Right renal cortex interstitium (tissue), 3 donors: Measurements from ENCODE around the gene THSD4. TPM values are rescaled to one million over a fixed set of nuclear protein-coding genes. Genes with fewer than 3 reads are reported as not detected.
"Not testable (repeated sequence)": the region's sequence is repeated elsewhere in the genome, so short reads cannot be mapped to it uniquely, and the experiment has no call there.

Experiments
- DNase-seq, 3 donors: peaks; one replicate each; pipeline ENCODE4 v3.0.0-alpha.2; 2013; ENCODE audit warnings: low read depth in 3 of 3, low spot score in 2 of 3
- polyA plus RNA-seq, 3 donors: library from polyadenylated mRNA; unstranded; fragments of 120-200 nt; gene quantifications; one replicate each; pipeline ENCODE4 v1.2.1, GENCODE V29; 2013; ENCODE audit not compliant: insufficient read length in 3 of 3

THSD4 gene
- polyA plus RNA-seq, 3 donors = 31.9 to 39.4 (median 33.2) TPM

DNA sequence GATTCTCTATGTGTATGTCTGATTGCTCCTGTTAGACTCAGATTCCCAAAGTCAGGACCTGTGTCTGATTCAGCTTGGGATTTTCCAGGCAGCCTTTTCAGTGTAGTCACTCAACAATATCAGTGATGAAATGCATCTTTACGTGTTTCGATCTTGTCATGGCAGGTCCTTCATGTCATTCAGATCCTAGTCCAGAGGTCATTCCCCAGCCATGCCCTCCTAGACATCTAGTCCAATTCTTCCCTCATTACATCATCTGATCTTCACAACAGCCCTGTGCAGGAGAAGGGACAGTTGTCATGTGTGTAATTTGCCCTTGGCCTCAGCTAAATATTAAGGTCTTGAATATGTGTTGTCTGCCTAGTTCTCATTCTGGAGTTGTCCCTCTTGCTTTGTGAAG lies 541.9 kb downstream of the THSD4 start:
- DNase-seq = no peak

DNA sequence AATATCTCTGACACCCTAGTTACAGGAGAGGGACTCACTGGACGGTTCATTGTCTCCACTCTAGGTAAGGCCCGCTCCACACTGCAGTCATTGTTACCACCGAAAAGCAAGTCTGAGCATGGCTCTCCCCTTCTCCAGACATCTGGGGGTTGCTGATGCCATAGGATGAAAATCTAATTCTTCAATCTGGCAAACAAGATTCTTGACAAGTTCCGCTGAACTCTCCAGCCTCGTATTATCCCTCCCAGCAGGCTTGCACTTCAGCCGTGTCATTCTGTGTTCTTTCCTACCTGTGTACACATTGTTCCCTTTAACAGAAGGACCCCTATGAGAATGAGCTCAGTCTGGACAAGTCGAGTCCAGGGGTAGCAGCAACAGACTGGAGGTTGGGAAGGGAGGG lies 542.8 kb downstream of the THSD4 start:
- no peak for DNase-seq

DNA sequence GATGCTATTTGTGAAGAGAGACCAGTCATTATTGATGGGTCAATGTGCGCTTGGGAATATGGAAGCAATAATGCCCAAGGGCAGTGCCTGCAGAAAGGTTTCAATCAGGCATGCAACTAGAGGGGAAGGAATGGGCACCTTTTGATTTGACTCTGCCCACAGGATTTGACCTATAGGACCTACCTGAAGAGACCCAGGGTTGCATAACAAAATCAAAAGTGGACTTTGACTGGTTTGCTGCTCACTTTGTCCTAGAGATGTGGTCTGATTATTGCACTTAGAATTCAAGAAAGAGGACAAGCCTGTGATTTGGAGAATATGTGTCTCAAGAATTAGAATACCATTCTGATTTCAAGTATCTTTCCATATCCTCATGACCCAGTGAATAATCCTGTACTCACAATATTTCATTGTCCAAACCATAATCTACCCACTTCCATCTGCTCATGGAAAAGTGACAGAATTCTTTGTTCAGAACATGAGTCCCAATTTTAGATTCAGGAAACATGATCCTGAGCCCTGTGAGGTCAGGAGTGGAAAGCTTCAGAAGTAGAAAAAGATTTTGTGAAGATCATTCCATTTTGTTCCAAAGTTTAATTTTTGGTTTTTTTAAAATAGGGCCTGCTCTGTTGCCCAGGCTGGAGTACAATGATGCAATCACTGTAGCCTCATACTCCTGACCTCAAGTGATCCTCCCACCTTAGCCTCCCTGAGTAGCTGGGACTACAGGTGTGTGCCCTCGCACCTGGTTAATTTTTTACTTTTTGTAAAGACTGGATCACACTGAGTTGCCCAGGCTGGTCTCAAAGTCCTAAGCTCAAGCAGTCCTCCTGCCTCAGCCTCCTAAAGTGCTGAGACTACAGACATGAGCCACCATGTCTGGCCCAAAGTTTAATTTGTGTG lies 543.8 kb downstream of the THSD4 start:
- DNase-seq = no peak

DNA sequence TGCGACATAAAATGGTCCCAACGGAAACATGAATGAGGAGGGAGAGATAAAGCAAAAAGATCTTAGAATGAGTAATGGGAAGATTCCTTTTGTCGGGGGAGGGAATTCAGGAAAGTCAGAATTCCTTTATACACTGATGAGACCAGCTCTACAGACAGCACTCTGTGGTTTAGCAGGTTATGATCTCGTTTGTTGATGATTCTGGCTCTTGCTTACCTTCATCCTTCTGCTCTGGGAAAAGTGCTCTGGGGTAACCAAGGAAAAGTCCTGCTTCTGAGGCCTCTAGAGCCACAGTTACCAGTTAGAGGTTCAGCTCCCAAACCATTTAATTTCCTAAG lies 544.4 kb downstream of the THSD4 start:
- DNase-seq = no peak

DNA sequence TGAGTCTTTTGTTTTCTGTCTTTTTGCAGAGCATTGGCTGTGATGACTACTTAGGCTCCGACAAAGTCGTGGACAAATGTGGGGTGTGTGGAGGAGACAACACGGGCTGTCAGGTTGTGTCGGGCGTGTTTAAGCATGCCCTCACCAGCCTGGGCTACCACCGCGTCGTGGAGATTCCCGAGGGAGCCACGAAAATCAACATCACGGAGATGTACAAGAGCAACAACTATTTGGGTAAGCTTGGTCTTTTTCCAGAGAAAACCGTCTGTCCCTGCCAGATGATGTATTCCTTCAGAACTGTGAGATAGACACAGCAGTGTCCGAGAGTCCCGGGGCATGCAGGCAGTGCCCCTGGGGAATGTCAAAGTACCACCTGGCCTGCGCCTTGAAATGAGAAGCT lies 545.2 kb downstream of the THSD4 start:
- no peak for DNase-seq

DNA sequence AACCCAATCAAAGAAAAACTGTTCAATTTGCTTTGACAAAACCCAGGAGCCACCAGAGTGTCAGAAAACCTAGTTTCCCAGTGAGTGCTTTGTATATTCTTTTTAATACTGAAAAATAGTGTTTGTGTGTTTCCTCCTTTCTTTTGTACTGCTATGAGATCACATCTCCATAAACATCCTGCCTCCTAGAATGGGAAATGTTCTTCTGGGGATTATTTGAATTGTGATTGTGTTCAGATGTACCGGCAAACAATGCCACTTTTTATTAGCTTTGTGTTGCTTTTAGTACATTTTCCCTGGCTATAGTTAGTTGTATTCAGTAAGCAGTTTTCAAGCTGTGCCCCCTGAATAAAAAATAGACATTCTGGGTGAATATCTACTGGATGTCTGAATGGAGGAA lies 547.0 kb downstream of the THSD4 start:
- DNase-seq = no peak

DNA sequence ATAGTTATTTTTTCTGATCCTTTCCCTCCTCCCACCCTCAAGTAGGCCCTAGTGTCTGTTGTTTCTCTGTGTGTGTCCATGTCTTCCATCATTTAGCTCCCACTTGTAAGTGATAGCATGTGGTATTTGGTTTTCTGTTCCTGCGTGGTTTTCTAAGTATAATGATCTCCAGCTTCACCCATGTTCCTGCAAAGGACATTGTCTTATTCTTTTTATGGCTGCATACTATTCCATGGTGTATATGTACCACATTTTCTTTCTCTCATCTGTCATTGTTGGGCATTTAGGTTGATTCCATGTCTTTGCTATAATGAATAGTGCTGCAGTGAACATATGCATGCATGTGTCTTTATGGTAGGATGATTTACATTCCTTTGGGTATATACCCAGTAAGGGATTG lies 549.4 kb downstream of the THSD4 start:
- no peak for DNase-seq

DNA sequence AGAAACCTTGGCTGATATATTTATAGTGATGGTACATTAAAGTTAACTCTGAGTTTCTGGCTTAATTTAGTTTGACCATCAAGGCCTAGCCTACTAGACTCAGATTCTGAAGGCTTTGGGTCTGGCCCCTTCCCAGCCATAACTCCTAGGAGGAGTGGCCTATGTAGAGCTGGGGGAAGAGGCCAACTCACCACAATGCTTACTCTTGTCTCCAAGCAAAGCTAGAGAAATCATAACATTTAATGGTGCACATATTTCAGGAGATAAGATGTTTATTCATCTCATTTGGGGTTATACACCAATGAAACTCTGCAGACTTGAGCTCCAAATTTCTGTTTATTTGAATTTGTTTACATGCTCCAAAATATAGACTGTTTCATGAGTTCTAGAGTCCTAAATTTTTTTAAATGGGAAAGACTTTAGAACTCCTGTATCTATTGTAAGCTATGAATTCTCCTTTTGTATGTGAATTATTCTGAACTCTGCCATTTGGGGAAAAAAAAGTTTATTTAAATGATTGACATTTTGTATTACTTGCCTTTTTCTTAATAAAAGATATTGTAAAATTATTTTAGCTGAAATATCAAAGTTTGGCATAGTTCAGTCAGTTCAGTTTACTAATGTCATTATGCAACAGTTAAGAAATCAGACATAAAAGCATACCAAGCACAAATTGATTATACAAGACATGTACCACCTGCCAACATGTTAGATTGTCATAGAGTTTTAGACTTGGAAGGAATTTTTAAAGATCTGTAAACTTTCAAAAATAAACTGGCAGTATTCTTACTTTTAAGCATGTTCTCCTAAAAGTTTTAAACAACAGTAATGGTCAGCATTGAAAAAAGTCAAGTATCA lies 551.7 kb downstream of the THSD4 start:
- no peak for DNase-seq

DNA sequence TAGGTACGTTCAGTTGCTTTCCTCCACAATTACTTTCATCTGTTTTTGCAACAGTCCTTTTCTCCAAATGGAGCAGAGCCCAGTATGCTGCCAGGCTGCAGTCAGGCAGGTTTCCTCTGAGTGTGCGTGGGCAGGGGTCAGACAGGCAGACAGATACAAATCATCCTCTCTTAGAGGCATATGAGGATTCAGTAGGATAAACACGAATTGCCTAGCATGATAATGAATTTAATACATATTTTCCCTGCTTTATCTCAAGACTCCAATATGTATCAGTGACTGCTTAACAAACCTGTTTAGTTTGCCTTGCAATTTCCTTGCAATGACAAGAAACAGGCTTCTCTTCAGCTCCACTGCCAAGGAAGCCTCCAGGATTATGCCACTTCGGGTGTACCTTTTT lies 554.4 kb downstream of the THSD4 start:
- no peak for DNase-seq

DNA sequence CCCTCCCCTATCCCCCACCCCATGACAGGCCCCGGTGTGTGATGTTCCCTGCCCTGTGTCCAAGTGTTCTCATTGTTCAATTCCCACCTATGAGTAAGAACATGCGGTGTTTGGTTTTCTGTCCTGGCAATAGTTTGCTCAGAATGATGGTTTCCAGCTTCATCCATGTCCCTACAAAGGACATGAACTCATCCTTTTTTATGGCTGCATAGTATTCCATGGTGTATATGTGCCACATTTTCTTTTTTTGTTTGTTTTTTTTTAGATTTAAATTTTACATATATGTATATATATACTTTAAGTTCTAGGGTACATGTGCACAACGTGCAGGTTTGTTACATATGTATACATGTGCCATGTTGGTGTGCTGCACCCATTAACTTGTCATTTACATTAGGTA lies 555.0 kb downstream of the THSD4 start:
- DNase-seq = not testable (repeated sequence)

DNA sequence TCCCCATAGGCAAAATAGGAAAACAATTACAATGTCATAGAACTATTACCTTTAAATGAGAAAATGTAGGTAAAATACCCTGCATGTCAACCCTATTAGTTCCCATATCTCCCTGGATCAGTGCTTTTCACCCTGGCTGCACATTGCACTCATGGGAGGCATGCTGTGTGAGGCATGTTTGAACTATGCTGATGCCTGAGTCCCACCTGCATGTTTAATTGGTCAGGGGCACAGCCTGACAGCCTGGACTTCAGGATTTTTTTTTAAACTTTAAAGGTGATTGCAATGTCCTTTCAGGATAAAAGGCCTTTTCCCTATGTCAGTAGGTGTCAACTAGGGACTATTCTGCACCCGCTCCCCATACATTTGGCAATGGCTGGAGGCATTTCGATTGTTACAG lies 559.1 kb downstream of the THSD4 start:
- DNase-seq = no peak

DNA sequence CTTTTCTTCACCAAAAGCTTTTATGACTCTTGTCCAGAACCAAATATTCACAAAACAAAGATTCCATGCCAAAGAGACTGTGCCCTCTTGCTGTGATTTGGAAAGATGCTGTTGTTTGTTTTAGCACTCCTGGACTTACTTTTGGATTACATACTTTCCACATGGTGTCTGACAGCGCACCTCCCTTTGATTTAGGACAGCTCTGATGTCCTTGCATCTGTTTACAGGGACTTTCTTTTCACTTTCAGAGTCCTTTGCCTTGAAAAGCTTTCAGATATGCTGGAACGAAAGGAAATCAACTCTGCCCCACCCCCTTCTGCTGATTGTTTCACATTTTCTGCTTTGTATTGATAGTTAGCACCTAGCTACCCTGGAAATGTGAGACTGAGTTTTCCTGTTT lies 562.1 kb downstream of the THSD4 start:
- no peak for DNase-seq

DNA sequence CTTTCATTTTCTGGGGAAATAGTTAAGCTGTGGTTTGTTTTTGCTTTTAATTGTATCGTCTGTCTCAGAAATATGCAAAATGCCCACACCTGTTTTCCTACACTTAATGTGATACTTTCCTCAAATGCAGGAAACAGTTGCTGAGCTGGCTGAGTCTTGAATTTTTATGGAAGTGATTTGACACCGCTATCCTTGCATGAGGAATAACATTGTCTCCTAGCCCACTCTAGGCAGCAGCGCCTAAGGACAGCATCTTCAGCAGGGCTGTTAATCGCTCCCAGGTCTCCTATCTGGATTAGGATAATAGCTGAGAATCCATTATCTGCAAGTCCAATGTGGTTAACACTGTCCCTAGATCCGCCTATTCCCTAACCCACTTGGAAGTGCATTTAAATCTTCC lies 562.5 kb downstream of the THSD4 start:
- no peak for DNase-seq

DNA sequence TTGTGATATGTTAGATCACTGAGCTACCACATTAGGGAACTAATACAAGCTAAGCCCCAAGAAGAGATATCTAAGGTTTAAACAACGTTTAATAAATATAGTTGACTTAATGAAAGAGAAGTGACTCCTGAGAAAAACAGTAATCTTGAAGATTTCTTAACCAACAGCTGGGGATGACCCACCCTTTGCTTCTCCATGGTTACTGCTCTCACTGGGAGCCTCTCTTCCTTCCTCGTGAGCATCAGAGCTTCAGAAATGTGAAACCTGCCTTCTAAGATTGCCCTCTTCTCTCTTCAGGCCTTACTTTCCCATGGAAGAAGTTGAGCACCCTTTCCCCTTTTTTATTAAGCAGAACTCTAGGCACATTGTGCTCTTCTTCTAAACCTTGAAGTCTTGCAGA lies 562.9 kb downstream of the THSD4 start:
- DNase-seq = no peak

DNA sequence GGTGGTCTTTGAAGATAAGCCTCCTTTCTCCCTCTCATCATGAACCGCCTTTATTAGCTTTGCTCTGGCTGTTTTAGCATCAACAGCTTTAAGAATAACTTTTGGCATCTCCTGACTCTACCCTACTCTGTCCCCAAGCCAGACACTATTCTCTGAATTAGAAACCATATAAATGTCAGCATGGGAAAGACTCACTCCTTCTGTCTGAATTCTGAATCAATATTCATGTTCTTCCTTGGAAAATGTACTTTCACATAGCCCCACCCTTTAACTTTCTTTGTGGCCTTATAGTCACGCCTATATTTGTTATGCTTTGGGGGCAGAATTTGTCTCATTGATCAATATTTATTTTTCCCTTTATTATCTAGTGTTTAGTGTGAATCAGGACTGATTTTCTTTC lies 563.3 kb downstream of the THSD4 start:
- DNase-seq = no peak

DNA sequence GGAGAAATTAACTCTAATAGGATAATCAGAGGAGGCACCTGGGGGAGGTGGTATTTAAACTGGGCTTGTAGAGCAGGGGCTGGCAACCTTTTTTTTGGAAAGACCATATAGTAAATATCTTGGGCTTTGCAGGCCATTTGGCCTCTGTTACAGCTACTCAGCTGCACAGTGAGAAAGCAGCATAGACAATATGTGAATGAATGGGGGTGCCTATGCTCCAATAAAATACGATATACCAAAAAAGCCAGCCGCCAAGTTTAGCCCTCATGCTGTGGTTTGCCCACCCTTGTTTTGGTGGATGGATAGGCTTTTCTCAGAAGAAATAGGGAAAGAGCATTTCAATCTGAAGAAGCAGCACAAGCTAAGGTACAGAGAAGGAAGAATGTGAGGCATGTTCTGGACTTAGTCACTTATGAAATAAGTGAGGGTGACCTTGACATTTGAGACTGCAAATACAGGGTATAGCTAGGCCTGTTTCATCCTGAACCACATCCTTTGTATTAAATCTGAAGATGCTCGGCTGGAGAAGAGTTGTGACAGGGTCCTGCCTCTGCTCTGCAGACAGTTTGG lies 564.0 kb downstream of the THSD4 start:
- DNase-seq = no peak

DNA sequence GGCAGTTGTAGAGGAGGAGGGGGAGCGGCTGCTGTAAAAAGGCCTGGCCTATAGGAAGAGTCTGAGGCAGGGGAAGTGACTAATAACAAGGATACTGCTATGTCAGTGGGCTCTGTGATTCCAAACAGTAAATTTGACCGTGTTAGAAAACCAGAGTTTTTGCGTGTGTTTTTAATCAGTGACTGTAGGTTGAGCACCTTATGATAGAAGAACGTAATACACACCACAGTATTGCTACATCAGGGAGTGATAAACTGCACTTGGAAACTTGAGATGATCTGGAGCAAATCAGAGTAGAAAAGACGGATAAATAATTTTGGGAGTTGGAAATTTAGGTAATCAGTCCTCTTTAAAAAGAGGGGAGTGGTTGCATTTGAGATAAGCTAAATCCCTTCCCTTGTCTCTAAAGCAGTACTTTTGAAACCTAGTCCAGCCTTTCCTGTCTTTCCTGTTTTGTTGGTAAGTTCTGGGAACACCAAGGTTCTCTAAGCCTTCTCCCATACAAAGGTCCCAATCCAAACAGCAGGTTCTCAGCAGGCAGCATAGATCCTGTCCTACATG lies 564.6 kb downstream of the THSD4 start:
- DNase-seq = no peak

DNA sequence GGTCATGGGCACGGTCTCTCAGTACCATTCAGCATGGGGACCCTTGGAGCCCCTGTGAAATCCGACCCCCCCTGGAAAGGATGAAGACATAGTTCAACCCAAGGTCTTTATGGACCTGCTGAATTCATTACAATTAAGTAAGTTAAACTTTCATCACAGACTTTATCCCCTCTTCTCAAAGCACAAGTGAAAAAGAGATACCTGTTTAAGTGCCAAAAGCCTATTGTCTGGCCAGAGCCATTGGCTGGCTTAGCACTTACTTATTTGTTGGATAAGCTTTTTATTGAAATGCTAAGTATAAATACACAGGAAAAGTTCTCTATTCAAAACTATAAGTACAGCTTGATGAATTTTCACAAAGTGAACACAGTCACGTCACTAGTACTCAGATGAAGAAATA lies 566.7 kb downstream of the THSD4 start:
- DNase-seq = no peak

DNA sequence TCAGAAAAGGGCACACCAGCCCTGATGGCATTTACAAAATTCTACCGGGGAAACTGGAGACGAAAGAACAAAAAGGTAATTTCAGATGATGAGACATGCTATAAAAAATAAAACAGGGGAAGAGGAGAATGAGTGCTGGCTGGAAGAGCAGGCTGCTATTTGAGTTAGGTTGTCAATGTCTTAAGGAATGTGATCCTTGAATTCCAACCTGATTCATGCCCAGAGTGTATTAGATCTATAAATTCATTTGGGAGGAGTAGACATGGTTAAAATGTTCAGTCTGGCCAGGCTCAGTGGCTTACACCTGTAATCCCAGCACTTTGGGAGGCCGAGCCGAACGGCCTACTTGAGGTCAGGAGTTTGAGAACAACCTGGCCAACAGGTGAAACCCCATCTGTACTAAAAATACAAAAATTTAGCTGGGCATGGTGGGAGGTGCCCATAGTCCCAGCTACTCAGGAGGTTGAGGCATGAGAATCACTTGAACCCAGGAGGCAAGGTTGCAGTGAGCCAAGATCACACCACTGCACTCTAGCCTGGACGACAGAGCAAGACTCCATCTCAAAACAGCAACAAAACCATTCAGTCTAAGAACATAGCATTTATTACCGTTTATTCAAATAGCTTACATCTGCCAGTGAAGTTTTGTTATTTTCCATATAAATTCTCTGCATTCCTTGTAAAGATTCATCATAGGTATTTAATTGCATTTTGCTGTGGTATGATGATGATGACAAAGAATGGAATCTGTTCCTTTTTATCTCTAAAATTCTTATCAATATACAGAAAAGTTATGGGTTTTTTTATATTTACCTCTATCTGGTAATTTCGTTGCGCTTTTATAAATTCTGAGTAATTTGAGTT lies 568.4 kb downstream of the THSD4 start:
- DNase-seq = no peak

DNA sequence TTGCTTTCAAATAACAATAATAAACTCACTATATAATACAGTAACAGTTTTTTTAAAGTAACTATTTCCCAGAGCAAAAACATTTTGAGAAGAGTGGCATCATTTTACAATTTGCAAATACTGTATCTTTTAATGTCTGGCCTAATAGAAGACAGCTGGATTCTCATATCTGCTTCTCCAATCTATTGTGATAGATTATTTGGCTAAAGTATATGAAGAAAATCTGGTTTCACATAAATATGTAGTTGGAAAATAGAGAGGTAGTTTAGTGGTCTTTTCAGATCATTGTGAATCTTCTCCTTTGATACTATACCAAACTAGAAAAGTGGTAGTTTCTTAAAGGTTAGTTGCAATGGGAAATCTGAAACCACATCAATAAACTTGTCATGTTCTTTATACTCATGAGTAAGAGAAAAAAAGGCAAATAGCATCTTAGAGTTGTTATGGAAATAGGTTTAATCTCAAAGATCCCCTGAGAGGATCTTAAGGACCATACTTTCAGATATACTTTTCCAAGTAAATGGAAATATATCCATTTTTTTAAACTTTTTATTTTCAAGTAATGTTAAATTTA lies 570.2 kb downstream of the THSD4 start:
- DNase-seq = no peak
